Activated naive CD8-positive, alpha-beta T cell treated with anti-CD3 and anti-CD28 coated beads for 36 hours (primary cell): Measurements from ENCODE around the gene MRTFB. TPM values are rescaled to one million over a fixed set of nuclear protein-coding genes. Genes with fewer than 3 reads are reported as not detected.

Source experiments
- DNase-seq: peaks from one replicate; pipeline ENCODE4 v3.0.0; 2021
- H3K27ac Mint-ChIP-seq: one replicate; pipeline ENCODE4 v1.8.0; 2022; ENCODE audit warnings: mild to moderate bottlenecking, moderate library complexity, mixed read lengths
- H3K27me3 Mint-ChIP-seq: one replicate; pipeline ENCODE4 v1.8.0; 2022; ENCODE audit warnings: mild to moderate bottlenecking, mixed read lengths
- H3K36me3 Mint-ChIP-seq: one replicate; pipeline ENCODE4 v1.8.0; 2021; ENCODE audit warnings: mild to moderate bottlenecking, mixed read lengths
- H3K4me1 Mint-ChIP-seq: one replicate; pipeline ENCODE4 v1.8.0; 2021; ENCODE audit warnings: mixed read lengths
- H3K4me3 Mint-ChIP-seq: one replicate; pipeline ENCODE4 v1.8.0; 2022; ENCODE audit warnings: mild to moderate bottlenecking, moderate library complexity, mixed read lengths
- H3K9me3 Mint-ChIP-seq: one replicate; pipeline ENCODE4 v1.8.0; 2022; ENCODE audit warnings: mixed read lengths
- total RNA-seq, 2 experiments: library from RNA; stranded (reverse); gene quantifications; one replicate each; pipeline ENCODE4 v1.2.3, GENCODE V29; 2021

MRTFB gene
- total RNA-seq, 2 experiments from 2014 or later = 10.9 to 12.4 TPM

DNA sequence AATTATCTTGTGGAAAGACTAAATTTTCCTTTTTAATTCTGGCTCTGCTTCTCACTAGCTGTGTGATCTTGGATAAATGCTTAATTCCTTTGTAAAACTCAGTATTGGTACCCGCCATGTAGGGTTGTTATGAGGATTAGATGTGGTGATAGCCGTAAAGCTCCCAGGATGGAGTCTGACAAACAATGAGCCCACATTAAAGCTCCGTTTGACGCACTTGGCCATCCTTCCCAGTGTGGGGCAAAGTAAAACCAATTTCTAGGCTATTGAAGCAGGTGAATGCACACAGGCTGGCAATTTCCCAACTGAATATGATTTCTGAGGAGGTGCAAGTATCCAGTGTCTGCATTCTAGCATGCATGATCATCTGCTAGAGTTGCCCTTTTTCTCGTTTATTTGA lies 123.6 kb downstream of the MRTFB start:
- no peak for DNase-seq
- Mint-ChIP-seq H3K36me3 (peaks cover 11% of the 10 kb centered on the region), H3K4me1 (peaks cover 40% of the 10 kb centered on the region)

DNA sequence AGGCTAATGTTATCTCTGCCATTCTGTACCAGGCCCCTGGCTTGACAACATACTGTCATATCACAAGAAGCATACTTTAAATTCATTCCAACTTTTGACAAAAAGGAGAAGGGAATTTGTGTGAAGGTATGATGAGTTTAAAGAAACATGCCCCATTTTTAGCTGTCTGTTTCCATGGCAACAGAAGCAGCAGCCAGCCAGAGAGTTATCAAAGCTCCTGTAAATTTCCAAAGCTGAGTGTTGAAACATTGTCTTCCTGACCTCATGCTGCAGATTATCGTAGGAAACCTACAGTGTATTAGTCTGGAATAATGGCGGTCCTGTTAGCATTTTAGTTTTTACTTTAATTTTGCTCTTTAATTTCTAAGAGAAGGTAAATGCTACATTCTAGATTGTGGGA lies 124.9 kb downstream of the MRTFB start:
- H3K36me3 Mint-ChIP-seq = peaks cover 11% of the 10 kb centered on the region
- H3K4me1 Mint-ChIP-seq = peaks cover 37% of the 10 kb centered on the region
- no peak for DNase-seq
- no peak overlapping the region for H3K4me3 Mint-ChIP-seq
- H3K27me3 Mint-ChIP-seq = no peaks in the 10 kb centered on the region
- no peaks in the 10 kb centered on the region for H3K9me3 Mint-ChIP-seq
- no peak overlapping the region for H3K27ac Mint-ChIP-seq

More for the DNA sequence above, 123.6 kb downstream of the MRTFB start:
- no peaks in the 10 kb centered on the region for H3K27me3 Mint-ChIP-seq
- no peak overlapping the region for H3K4me3 Mint-ChIP-seq
- no peaks in the 10 kb centered on the region for H3K9me3 Mint-ChIP-seq
- no peak overlapping the region for H3K27ac Mint-ChIP-seq

DNA sequence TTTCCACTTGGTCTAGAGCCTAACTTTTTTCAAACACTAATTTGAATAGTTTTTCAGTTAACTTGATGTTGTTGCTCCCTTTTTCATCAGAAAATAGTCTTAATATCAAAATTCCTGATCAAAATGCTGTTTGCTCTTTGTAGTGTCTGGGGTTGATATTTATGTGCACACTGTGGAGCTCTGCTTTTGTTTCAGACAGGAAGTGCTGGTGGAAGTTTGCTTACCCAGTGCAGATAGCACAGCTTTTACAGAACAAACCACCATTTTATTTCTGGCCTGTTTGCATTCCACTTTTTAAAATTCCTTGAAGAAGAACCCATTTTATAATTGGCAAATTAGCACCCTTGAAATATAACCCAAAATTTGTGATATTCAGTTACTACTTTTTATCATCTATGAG lies 125.4 kb downstream of the MRTFB start:
- Mint-ChIP-seq H3K27ac (no peak overlapping the region), H3K27me3 (no peaks in the 10 kb centered on the region), H3K4me3 (no peak overlapping the region), H3K9me3 (no peaks in the 10 kb centered on the region), H3K36me3 (peaks cover 11% of the 10 kb centered on the region), H3K4me1 (peaks cover 37% of the 10 kb centered on the region)
- DNase-seq = no peak

- H3K9me3 Mint-ChIP-seq = no peaks in the 10 kb centered on the region
- H3K4me1 Mint-ChIP-seq = peaks cover 33% of the 10 kb centered on the region
Measured at GRCh38 chr16:14198012-14198411, 126.9 kb downstream of the MRTFB start.

GRCh38 chr16:14198572-14198971 lies 127.5 kb downstream of the MRTFB start:
- peaks cover 29% of the 10 kb centered on the region for H3K4me1 Mint-ChIP-seq
- no peaks in the 10 kb centered on the region for H3K9me3 Mint-ChIP-seq

More at GRCh38 chr16:14198012-14198411, 126.9 kb downstream of the MRTFB start:
- Mint-ChIP-seq H3K27ac (no peak overlapping the region), H3K27me3 (no peaks in the 10 kb centered on the region), H3K4me3 (no peak overlapping the region), H3K36me3 (peaks cover 11% of the 10 kb centered on the region)
- no peak for DNase-seq

DNA sequence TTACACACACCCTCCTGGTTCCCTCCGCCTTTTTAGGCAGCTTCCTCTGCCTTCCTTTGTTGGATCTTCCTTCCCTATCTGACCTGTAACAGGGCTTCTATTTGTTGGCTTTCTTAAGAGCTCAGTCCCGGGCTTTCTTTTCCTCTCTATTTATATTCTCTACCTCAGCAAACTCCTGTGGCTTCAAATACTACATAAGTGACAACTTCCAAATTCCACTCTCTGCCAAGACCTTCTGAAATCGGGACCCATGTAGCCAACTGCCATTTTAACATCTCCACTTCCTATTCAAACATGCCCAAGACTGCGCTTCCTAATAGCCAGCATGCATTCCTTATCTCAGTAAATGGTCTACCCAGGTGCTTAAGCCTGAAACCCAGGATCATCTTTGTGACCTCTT lies 128.1 kb downstream of the MRTFB start:
- peaks cover 25% of the 10 kb centered on the region for H3K4me1 Mint-ChIP-seq
- H3K9me3 Mint-ChIP-seq = no peaks in the 10 kb centered on the region
- H3K27me3 Mint-ChIP-seq = no peaks in the 10 kb centered on the region
- H3K4me3 Mint-ChIP-seq = no peak overlapping the region
- H3K27ac Mint-ChIP-seq = no peak overlapping the region
- DNase-seq = no peak
- H3K36me3 Mint-ChIP-seq = peaks cover 11% of the 10 kb centered on the region

More at GRCh38 chr16:14198572-14198971, 127.5 kb downstream of the MRTFB start:
- Mint-ChIP-seq H3K27ac (no peak overlapping the region), H3K27me3 (no peaks in the 10 kb centered on the region), H3K36me3 (peaks cover 11% of the 10 kb centered on the region), H3K4me3 (no peak overlapping the region)
- no peak for DNase-seq

GRCh38 chr16:14199624-14200023 lies 128.5 kb downstream of the MRTFB start:
- H3K36me3 Mint-ChIP-seq = peaks cover 11% of the 10 kb centered on the region
- H3K4me3 Mint-ChIP-seq = no peak overlapping the region

GRCh38 chr16:14202095-14202494 lies 131.0 kb downstream of the MRTFB start:
- Mint-ChIP-seq H3K27me3 (no peaks in the 10 kb centered on the region), H3K4me3 (no peak overlapping the region), H3K27ac (no peak overlapping the region), H3K36me3 (peaks cover 11% of the 10 kb centered on the region), H3K4me1 (peaks cover 12% of the 10 kb centered on the region), H3K9me3 (no peaks in the 10 kb centered on the region)
- no peak for DNase-seq

More at GRCh38 chr16:14199624-14200023, 128.5 kb downstream of the MRTFB start:
- Mint-ChIP-seq H3K27me3 (no peaks in the 10 kb centered on the region), H3K9me3 (no peaks in the 10 kb centered on the region), H3K4me1 (peaks cover 25% of the 10 kb centered on the region), H3K27ac (no peak overlapping the region)
- DNase-seq = no peak

DNA sequence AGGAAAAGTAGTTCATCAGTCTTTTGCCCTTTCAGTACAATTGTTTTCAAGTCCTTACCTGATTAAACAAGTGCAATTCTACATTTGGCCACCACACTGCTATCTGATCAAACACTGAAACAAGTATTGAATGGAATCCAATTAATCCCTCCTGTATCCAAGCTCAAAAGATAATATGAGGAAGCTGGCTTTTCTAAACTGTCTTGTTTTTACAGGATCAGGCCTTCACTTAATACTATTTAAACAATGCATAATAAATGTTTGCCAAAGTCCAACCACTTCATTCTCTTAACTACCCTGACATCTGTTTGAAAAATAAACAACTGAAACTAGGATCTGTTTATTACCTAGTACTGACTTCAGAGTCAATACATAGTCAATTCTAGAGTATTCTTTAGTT lies 131.6 kb downstream of the MRTFB start:
- Mint-ChIP-seq H3K36me3 (peaks cover 11% of the 10 kb centered on the region), H3K4me3 (no peak overlapping the region), H3K4me1 (peaks cover 12% of the 10 kb centered on the region), H3K27me3 (no peaks in the 10 kb centered on the region), H3K27ac (no peak overlapping the region), H3K9me3 (no peaks in the 10 kb centered on the region)
- no peak for DNase-seq

DNA sequence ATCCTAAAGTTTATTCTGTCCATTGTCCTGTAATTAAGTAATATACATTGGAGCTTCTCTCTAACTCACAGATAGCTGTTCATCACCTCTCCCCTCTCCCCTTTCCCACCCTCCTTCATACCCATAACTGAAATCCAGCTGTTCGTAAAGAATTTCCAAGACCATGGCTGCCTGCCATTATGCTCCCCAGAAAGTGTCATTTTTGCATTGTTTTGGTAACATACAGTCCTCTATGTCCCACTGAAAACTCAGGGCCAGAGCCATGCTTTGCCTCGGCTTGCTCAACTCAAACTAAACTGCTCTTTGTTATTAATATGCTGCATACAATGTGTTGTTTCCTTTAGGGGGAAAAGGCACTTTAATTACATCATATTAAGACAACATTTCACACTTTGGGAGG lies 132.0 kb downstream of the MRTFB start:
- no peak overlapping the region for H3K4me3 Mint-ChIP-seq
- no peak for DNase-seq
- peaks cover 11% of the 10 kb centered on the region for H3K36me3 Mint-ChIP-seq
- H3K4me1 Mint-ChIP-seq = peaks cover 10% of the 10 kb centered on the region
- no peaks in the 10 kb centered on the region for H3K27me3 Mint-ChIP-seq
- no peaks in the 10 kb centered on the region for H3K9me3 Mint-ChIP-seq
- no peak overlapping the region for H3K27ac Mint-ChIP-seq

DNA sequence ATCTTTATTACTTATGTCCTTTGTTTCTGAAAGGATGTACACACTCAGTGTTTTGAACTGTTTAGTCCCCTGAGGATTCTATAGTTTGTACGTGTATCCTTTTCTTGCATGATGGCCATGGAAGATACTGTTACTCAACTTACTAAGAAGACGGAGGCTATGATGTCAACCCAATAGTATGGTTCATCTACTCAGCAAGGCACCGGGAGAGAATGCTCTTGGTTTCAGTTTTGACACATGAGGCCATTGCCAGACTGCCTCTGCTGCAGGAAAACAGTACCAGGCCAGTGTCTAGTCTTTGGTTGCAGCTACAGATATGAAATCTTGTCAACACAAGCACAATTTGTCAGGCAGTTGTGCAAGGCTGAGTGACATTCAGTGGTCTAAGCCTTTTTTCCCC lies 134.5 kb downstream of the MRTFB start:
- no peak overlapping the region for H3K4me3 Mint-ChIP-seq
- H3K4me1 Mint-ChIP-seq = peaks cover 2% of the 10 kb centered on the region
- no peaks in the 10 kb centered on the region for H3K36me3 Mint-ChIP-seq
- no peaks in the 10 kb centered on the region for H3K9me3 Mint-ChIP-seq
- no peak for DNase-seq
- H3K27me3 Mint-ChIP-seq = no peaks in the 10 kb centered on the region
- H3K27ac Mint-ChIP-seq = no peak overlapping the region

DNA sequence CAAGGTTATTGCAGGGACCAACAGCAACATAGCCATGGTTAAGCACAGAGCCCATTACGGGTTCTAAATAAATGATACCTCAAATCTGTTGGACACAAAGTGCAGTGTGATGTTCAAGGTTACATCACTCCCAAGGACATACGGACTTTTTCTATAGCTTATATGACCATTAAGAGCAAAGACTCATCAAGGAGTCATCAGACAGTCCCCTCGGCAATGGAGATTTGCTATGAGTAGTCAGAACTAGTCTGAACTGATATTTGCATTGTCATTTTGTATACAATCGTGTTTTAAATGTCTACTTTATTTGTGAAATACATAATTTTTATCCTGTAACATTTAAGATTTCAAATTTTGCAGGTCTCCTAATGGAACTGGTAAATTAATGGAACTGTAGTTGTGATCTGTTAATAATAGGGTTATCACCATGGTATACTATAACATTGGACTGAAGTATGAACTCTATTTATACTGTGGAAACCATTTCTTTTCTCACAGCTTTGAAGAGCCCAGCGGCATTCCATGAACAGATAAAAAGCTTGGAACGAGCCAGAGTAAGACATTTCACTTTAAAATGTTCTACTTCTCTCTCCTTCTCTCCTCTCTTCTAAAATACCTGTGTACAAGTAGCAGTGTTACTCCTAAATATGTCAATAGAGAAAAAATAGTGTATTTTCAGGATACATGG lies 140.9 kb downstream of the MRTFB start:
- no peak overlapping the region for H3K27ac Mint-ChIP-seq
- no peaks in the 10 kb centered on the region for H3K36me3 Mint-ChIP-seq
- no peaks in the 10 kb centered on the region for H3K27me3 Mint-ChIP-seq
- no peaks in the 10 kb centered on the region for H3K4me1 Mint-ChIP-seq
- no peaks in the 10 kb centered on the region for H3K9me3 Mint-ChIP-seq
- no peak for DNase-seq
- H3K4me3 Mint-ChIP-seq = no peak overlapping the region

GRCh38 chr16:14215941-14216340 lies 144.8 kb downstream of the MRTFB start:
- no peak for DNase-seq
- Mint-ChIP-seq H3K27ac (no peak overlapping the region), H3K4me1 (no peaks in the 10 kb centered on the region), H3K4me3 (no peak overlapping the region), H3K36me3 (peaks cover 8% of the 10 kb centered on the region), H3K9me3 (no peaks in the 10 kb centered on the region), H3K27me3 (no peaks in the 10 kb centered on the region)

GRCh38 chr16:14219983-14220382 lies 148.9 kb downstream of the MRTFB start:
- Mint-ChIP-seq H3K4me3 (no peak overlapping the region), H3K27ac (no peak overlapping the region), H3K9me3 (peaks cover 2% of the 10 kb centered on the region), H3K27me3 (no peaks in the 10 kb centered on the region), H3K4me1 (no peaks in the 10 kb centered on the region), H3K36me3 (peaks cover 30% of the 10 kb centered on the region)
- no peak for DNase-seq

DNA sequence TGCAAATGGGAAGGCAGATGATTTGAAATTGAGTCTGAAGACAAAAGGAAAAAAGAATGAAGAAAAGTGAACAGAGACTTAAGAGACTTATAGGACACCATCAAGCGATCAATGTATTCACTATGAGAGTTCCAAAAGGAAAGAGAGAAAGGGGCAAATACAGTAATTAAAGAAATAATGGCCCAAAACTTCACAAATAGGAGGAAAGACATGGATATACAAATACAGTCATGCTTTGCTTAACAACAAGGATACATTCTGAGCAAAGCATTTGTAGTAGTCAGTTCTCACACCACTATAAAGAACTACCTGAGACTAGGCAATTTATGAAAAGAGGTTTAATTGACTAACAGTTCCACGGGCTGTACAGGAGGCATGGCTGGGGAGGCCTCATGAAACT lies 152.5 kb downstream of the MRTFB start:
- Mint-ChIP-seq H3K27ac (no peak overlapping the region), H3K9me3 (peaks cover 2% of the 10 kb centered on the region), H3K4me3 (no peak overlapping the region), H3K36me3 (peaks cover 34% of the 10 kb centered on the region), H3K27me3 (no peaks in the 10 kb centered on the region), H3K4me1 (no peaks in the 10 kb centered on the region)
- DNase-seq = no peak

DNA sequence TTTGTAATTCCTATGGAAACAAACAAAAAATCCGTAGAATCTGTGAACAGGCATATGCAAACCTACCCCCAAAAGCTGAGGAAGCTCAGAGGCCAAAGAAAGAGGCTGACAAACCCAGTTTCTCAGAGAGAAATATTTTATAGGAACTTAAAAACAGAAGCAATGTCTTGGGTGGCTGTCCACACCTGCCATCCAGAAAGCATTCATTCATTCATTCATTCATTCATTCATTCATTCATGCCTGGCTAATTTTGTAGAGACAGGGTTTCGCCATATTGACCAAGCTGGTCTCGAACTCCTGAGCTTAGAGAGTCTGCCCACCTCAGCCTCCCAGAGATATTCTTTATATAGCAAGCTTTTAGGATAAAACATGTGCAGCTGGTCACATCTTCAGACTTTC lies 154.3 kb downstream of the MRTFB start:
- no peak for DNase-seq
- Mint-ChIP-seq H3K27ac (no peak overlapping the region), H3K4me1 (no peaks in the 10 kb centered on the region), H3K9me3 (peaks cover 2% of the 10 kb centered on the region), H3K4me3 (no peak overlapping the region), H3K36me3 (peaks cover 33% of the 10 kb centered on the region), H3K27me3 (no peaks in the 10 kb centered on the region)
